ENCODE results near the gene RASGRP3. TPM values are rescaled to one million over a fixed set of nuclear protein-coding genes. Genes with fewer than 3 reads are reported as not detected.

Gene RASGRP3
- total and polyA plus RNA-seq, 2 donors: 2.3 to 28.5 TPM

GRCh38 chr2:33491441-33492084, 15.1 kb downstream of the RASGRP3 start:
- Histone ChIP-seq H3K27ac (ENCODE audit: low read depth) (no peak overlapping the region), H3K4me3 (ENCODE audit: low read depth, low read length) (no peak overlapping the region), H3K36me3 (ENCODE audit: insufficient read depth) (no peaks in the 10 kb centered on the region), H3K4me1 (ENCODE audit: insufficient read depth) (no peaks in the 10 kb centered on the region)
- 45% methylated on average over 4 of the region's 4 CpGs for WGBS
- no peak for DNase-seq (ENCODE audit: extremely low spot score)

- no peaks in the 10 kb centered on the region for H3K4me1 ChIP-seq (ENCODE audit: insufficient read depth)
- 96% methylated on average over 6 of the region's 6 CpGs for WGBS
- no peak overlapping the region for H3K27ac ChIP-seq (ENCODE audit: low read depth)
- no peak overlapping the region for H3K4me3 ChIP-seq (ENCODE audit: low read depth, low read length)
- no peaks in the 10 kb centered on the region for H3K36me3 ChIP-seq (ENCODE audit: insufficient read depth)
- no peak for DNase-seq (ENCODE audit: extremely low spot score)
Measured at GRCh38 chr2:33492399-33493134, 16.1 kb downstream of the RASGRP3 start.

- Histone ChIP-seq H3K36me3 (ENCODE audit: insufficient read depth) (no peaks in the 10 kb centered on the region), H3K27ac (ENCODE audit: low read depth) (no peak overlapping the region), H3K4me1 (ENCODE audit: insufficient read depth) (no peaks in the 10 kb centered on the region), H3K4me3 (ENCODE audit: low read depth, low read length) (no peak overlapping the region)
- WGBS: 82% methylated on average over 10 of the region's 10 CpGs
- DNase-seq (ENCODE audit: extremely low spot score): no peak
Measured at GRCh38 chr2:33494155-33494779, 17.8 kb downstream of the RASGRP3 start.

GRCh38 chr2:33494877-33495641, 18.6 kb downstream of the RASGRP3 start:
- 87% methylated on average over 8 of the region's 8 CpGs for WGBS
- Histone ChIP-seq H3K4me1 (ENCODE audit: insufficient read depth) (no peaks in the 10 kb centered on the region), H3K4me3 (ENCODE audit: low read depth, low read length) (no peak overlapping the region), H3K36me3 (ENCODE audit: insufficient read depth) (no peaks in the 10 kb centered on the region), H3K27ac (ENCODE audit: low read depth) (no peak overlapping the region)
- DNase-seq (ENCODE audit: extremely low spot score): no peak

GRCh38 chr2:33495683-33496082, 19.2 kb downstream of the RASGRP3 start:
- H3K36me3 ChIP-seq (ENCODE audit: insufficient read depth): no peaks in the 10 kb centered on the region
- H3K27ac ChIP-seq (ENCODE audit: low read depth): no peak overlapping the region
- no peaks in the 10 kb centered on the region for H3K4me1 ChIP-seq (ENCODE audit: insufficient read depth)
- WGBS: 90% methylated on average over 2 of the region's 2 CpGs
- no peak overlapping the region for H3K4me3 ChIP-seq (ENCODE audit: low read depth, low read length)
- DNase-seq (ENCODE audit: extremely low spot score): no peak

- no peak for DNase-seq (ENCODE audit: extremely low spot score)
- H3K4me3 ChIP-seq (ENCODE audit: low read depth, low read length): no peak overlapping the region
- 26% methylated on average over 2 of the region's 2 CpGs for WGBS
- no peaks in the 10 kb centered on the region for H3K4me1 ChIP-seq (ENCODE audit: insufficient read depth)
- no peak overlapping the region for H3K27ac ChIP-seq (ENCODE audit: low read depth)
- H3K36me3 ChIP-seq (ENCODE audit: insufficient read depth): no peaks in the 10 kb centered on the region
Measured at GRCh38 chr2:33496150-33496549, 19.7 kb downstream of the RASGRP3 start.

- Histone ChIP-seq H3K4me1 (ENCODE audit: insufficient read depth) (no peaks in the 10 kb centered on the region), H3K27ac (ENCODE audit: low read depth) (no peak overlapping the region), H3K36me3 (ENCODE audit: insufficient read depth) (no peaks in the 10 kb centered on the region), H3K4me3 (ENCODE audit: low read depth, low read length) (no peak overlapping the region)
- WGBS: 77% methylated on average over 2 of the region's 2 CpGs
- DNase-seq (ENCODE audit: extremely low spot score): no peak
Measured at GRCh38 chr2:33496726-33497125, 20.3 kb downstream of the RASGRP3 start.

GRCh38 chr2:33497221-33497650, 20.8 kb downstream of the RASGRP3 start:
- Histone ChIP-seq H3K4me1 (ENCODE audit: insufficient read depth) (no peaks in the 10 kb centered on the region), H3K4me3 (ENCODE audit: low read depth, low read length) (no peak overlapping the region), H3K27ac (ENCODE audit: low read depth) (no peak overlapping the region), H3K36me3 (ENCODE audit: insufficient read depth) (no peaks in the 10 kb centered on the region)
- no peak for DNase-seq (ENCODE audit: extremely low spot score)

GRCh38 chr2:33498291-33498956, 22.0 kb downstream of the RASGRP3 start:
- 84% methylated on average over 5 of the region's 5 CpGs for WGBS
- Histone ChIP-seq H3K4me1 (ENCODE audit: insufficient read depth) (no peaks in the 10 kb centered on the region), H3K4me3 (ENCODE audit: low read depth, low read length) (no peak overlapping the region), H3K27ac (ENCODE audit: low read depth) (no peak overlapping the region), H3K36me3 (ENCODE audit: insufficient read depth) (no peaks in the 10 kb centered on the region)
- DNase-seq (ENCODE audit: extremely low spot score): no peak

- Histone ChIP-seq H3K4me3 (ENCODE audit: low read depth, low read length) (no peak overlapping the region), H3K36me3 (ENCODE audit: insufficient read depth) (no peaks in the 10 kb centered on the region), H3K4me1 (ENCODE audit: insufficient read depth) (no peaks in the 10 kb centered on the region), H3K27ac (ENCODE audit: low read depth) (no peak overlapping the region)
- WGBS: 92% methylated on average over 5 of the region's 5 CpGs
- no peak for DNase-seq (ENCODE audit: extremely low spot score)
Measured at GRCh38 chr2:33500177-33500576, 23.7 kb downstream of the RASGRP3 start.

- H3K4me3 ChIP-seq (ENCODE audit: low read depth, low read length): no peak overlapping the region
- H3K36me3 ChIP-seq (ENCODE audit: insufficient read depth): no peaks in the 10 kb centered on the region
- DNase-seq (ENCODE audit: extremely low spot score): no peak
- H3K27ac ChIP-seq (ENCODE audit: low read depth): no peak overlapping the region
- no peaks in the 10 kb centered on the region for H3K4me1 ChIP-seq (ENCODE audit: insufficient read depth)
- 90% methylated on average over 2 of the region's 2 CpGs for WGBS
Measured at GRCh38 chr2:33502025-33502424, 25.6 kb downstream of the RASGRP3 start.

- Histone ChIP-seq H3K36me3 (ENCODE audit: insufficient read depth) (no peaks in the 10 kb centered on the region), H3K27ac (ENCODE audit: low read depth) (no peak overlapping the region), H3K4me3 (ENCODE audit: low read depth, low read length) (no peak overlapping the region), H3K4me1 (ENCODE audit: insufficient read depth) (no peaks in the 10 kb centered on the region)
- WGBS: 44% methylated on average over 1 of the region's 1 CpG
- DNase-seq (ENCODE audit: extremely low spot score): no peak
Measured at GRCh38 chr2:33503002-33503401, 26.6 kb downstream of the RASGRP3 start.

GRCh38 chr2:33505966-33506365, 29.5 kb downstream of the RASGRP3 start:
- H3K4me3 ChIP-seq (ENCODE audit: low read depth, low read length): no peak overlapping the region
- 81% methylated on average over 1 of the region's 1 CpG for WGBS
- H3K27ac ChIP-seq (ENCODE audit: low read depth): no peak overlapping the region
- no peaks in the 10 kb centered on the region for H3K36me3 ChIP-seq (ENCODE audit: insufficient read depth)
- no peaks in the 10 kb centered on the region for H3K4me1 ChIP-seq (ENCODE audit: insufficient read depth)
- DNase-seq (ENCODE audit: extremely low spot score): no peak
